ENCODE data around the gene ZCCHC7. TPM values are rescaled to one million over a fixed set of nuclear protein-coding genes. Genes with fewer than 3 reads are reported as not detected.

The ZCCHC7 gene
- total RNA-seq, 4 donors from 2014 or later, result 22.1 to 31.9 (median 25.6) TPM

GRCh38 chr9:37239224-37239859 lies 119.0 kb downstream of the ZCCHC7 start:
- peaks cover 15 to 21% of the 10 kb centered on the region in 2 donors for H3K4me1 ChIP-seq
- no peaks in the 10 kb centered on the region for H3K27me3 ChIP-seq
- intact Hi-C loops (cut with DNase I), result no loop called here
- no peak for DNase-seq
- 95 to 96% methylated on average over 4 of the region's 4 CpGs for WGBS, 2 donors
- H3K27ac ChIP-seq, result no peak overlapping the region
- no peaks in the 10 kb centered on the region for H3K36me3 ChIP-seq
- H3K9me3 ChIP-seq, result no peaks in the 10 kb centered on the region
- H3K4me3 ChIP-seq (replicated peaks in 1 of 3), result no peak overlapping the region
- TF ChIP-seq POLR2A (IDR thresholded peaks at IDR 0.05) (no peak), CTCF (IDR thresholded peaks at IDR 0.05) (no peak)

GRCh38 chr9:37239921-37240320 lies 119.5 kb downstream of the ZCCHC7 start:
- no peaks in the 10 kb centered on the region for H3K27me3 ChIP-seq
- 97 to 98% methylated on average over 2 of the region's 2 CpGs for WGBS, 2 donors
- intact Hi-C loops (cut with DNase I), result no loop called here
- H3K27ac ChIP-seq, result no peak overlapping the region
- H3K4me1 ChIP-seq, result peaks cover 19 to 24% of the 10 kb centered on the region in 2 donors
- DNase-seq, result no peak
- H3K36me3 ChIP-seq, result no peaks in the 10 kb centered on the region
- H3K9me3 ChIP-seq, result no peaks in the 10 kb centered on the region
- H3K4me3 ChIP-seq (replicated peaks in 1 of 3), result no peak overlapping the region
- TF ChIP-seq POLR2A (IDR thresholded peaks at IDR 0.05) (no peak), CTCF (IDR thresholded peaks at IDR 0.05) (no peak)

GRCh38 chr9:37241340-37241739 lies 121.0 kb downstream of the ZCCHC7 start:
- no peaks in the 10 kb centered on the region for H3K9me3 ChIP-seq
- WGBS, 2 donors, result 90 to 92% methylated on average over 1 of the region's 1 CpG
- H3K36me3 ChIP-seq, result no peaks in the 10 kb centered on the region
- TF ChIP-seq CTCF (IDR thresholded peaks at IDR 0.05) (no peak), POLR2A (IDR thresholded peaks at IDR 0.05) (no peak)
- H3K4me1 ChIP-seq, result peaks cover 19 to 24% of the 10 kb centered on the region in 2 donors
- H3K4me3 ChIP-seq (replicated peaks in 1 of 3), result no peak overlapping the region
- H3K27ac ChIP-seq, result no peak overlapping the region
- no peaks in the 10 kb centered on the region for H3K27me3 ChIP-seq
- DNase-seq, result no peak
- intact Hi-C loops (cut with DNase I), result no loop called here

GRCh38 chr9:37242089-37242488 lies 121.7 kb downstream of the ZCCHC7 start:
- Histone ChIP-seq H3K27ac (peak overlapping the region in 1 of 3 donors; percentile 69), H3K4me1 (peaks cover 20 to 24% of the 10 kb centered on the region in 2 donors), H3K4me3 (replicated peaks in 1 of 3) (no peak overlapping the region), H3K27me3 (no peaks in the 10 kb centered on the region), H3K9me3 (no peaks in the 10 kb centered on the region), H3K36me3 (no peaks in the 10 kb centered on the region)
- no peak for DNase-seq
- 93 to 98% methylated on average over 1 of the region's 1 CpG for WGBS, 2 donors
- TF ChIP-seq CTCF (IDR thresholded peaks at IDR 0.05) (no peak), POLR2A (IDR thresholded peaks at IDR 0.05) (no peak)
- intact Hi-C loops (cut with DNase I), result no loop called here

GRCh38 chr9:37243588-37244345 lies 123.4 kb downstream of the ZCCHC7 start:
- no peak for DNase-seq
- no peak overlapping the region for H3K4me3 ChIP-seq (replicated peaks in 1 of 3)
- intact Hi-C loops (cut with DNase I), result no loop called here
- no peaks in the 10 kb centered on the region for H3K27me3 ChIP-seq
- H3K27ac ChIP-seq, result peak overlapping the region; percentile 53 to 69 (median 64)
- peaks cover 24 to 29% of the 10 kb centered on the region in 2 donors for H3K4me1 ChIP-seq
- H3K9me3 ChIP-seq, result no peaks in the 10 kb centered on the region
- WGBS, 2 donors, result 40 to 44% methylated on average over 5 of the region's 5 CpGs
- TF ChIP-seq CTCF (IDR thresholded peaks at IDR 0.05) (no peak), POLR2A (IDR thresholded peaks at IDR 0.05) (no peak)
- H3K36me3 ChIP-seq, result no peaks in the 10 kb centered on the region

Measured in thyroid gland (tissue), 4 donors.